Measurements from ENCODE around the gene PGLYRP2.

DNA sequence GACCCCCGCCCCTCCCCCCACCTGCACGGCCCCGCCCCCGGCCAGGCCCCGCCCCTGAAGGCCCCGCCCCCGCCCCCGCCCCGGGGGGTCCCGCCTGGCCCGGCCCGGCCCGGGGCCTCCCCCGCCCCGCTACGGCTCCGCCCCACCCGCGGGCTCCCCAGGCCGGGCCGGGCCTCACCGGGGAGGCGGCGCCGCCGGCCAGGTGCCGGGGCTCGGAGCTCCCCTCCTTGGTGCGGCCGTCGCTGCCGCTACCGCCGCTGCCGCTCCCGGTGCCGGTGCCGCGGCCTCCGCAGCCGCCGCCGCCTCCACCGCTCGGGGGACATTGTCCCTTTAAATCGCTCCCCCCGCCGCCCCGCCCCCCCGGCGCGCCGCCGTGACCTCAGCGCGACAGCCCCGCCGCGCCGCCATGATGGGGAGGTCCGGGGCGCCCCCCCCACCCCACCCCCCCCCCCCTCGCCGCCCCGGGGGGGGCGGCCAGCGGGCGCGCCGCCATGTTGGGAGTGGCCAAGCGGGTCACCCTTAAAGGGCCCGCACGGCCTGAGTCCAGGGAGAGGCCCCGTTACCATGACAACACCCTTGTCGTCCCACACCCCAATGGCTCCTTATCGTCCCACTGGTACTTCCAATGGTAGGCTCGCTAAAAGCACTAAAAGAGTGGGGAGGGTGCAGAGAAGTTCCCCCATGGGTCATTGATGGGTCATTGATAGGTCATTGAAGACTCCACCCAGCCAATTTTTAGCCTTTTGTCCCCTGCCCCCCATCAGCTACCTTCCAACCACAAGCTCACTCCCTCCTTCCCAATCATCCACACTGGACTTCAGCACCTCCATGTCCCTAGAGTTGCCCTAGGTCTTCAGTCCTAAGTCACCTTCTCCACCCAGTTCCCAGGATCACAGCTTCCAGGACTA lies 29.4 kb downstream of the PGLYRP2 start, which contains the start of gene WIZ:
- TF ChIP-seq SP1 (IDR thresholded peaks at IDR 0.05) (no peak), CTBP1 (IDR thresholded peaks at IDR 0.05; ENCODE audit: borderline replicate concordance) (no peak), TARDBP (IDR thresholded peaks at IDR 0.05) (no peak), SUZ12 (IDR thresholded peaks at IDR 0.05) (no peak), HDGF (IDR thresholded peaks at IDR 0.05; ENCODE audit: borderline replicate concordance) (no peak), BHLHE40 (IDR thresholded peaks at IDR 0.05; ENCODE audit: borderline replicate concordance) (no peak), FOXM1 (IDR thresholded peaks at IDR 0.05; ENCODE audit: borderline replicate concordance) (0 out of 2 replicates have a peak, but pooled peaks have one; percentile 42), ARNT (IDR thresholded peaks at IDR 0.05) (no peak), FOXK2 (IDR thresholded peaks at IDR 0.05) (no peak), ELF4 (IDR thresholded peaks at IDR 0.05) (no peak), L3MBTL2 (conservative IDR thresholded peaks at IDR 0.05) (no peak), LEF1 (IDR thresholded peaks at IDR 0.05; ENCODE audit: borderline replicate concordance) (no peak)
- TF ChIP-seq, protein P1, sequence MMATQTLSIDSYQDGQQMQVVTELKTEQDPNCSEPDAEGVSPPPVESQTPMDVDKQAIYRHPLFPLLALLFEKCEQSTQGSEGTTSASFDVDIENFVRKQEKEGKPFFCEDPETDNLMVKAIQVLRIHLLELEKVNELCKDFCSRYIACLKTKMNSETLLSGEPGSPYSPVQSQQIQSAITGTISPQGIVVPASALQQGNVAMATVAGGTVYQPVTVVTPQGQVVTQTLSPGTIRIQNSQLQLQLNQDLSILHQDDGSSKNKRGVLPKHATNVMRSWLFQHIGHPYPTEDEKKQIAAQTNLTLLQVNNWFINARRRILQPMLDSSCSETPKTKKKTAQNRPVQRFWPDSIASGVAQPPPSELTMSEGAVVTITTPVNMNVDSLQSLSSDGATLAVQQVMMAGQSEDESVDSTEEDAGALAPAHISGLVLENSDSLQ (IDR thresholded peaks at IDR 0.05), result no peak

All from HEK293T (cell line).